HL-60/S4 treated with retinoic acid at 250 ng/mL for 4 days and 3 days (cell line): ENCODE data around the gene SEMA3A.

Experiments
- in situ Hi-C: fragments of 300-500 bp; cut with MboI; formaldehyde crosslinking; loops from 2 replicates; pipeline ENCODE4 v1.7.0; 2022; ENCODE audit warnings: low sequenced_read_pairs

Gene SEMA3A

GRCh38 chr7:84113906-84114850 lies 80.4 kb downstream of the SEMA3A start:
- in situ Hi-C loops: no loop called here

DNA sequence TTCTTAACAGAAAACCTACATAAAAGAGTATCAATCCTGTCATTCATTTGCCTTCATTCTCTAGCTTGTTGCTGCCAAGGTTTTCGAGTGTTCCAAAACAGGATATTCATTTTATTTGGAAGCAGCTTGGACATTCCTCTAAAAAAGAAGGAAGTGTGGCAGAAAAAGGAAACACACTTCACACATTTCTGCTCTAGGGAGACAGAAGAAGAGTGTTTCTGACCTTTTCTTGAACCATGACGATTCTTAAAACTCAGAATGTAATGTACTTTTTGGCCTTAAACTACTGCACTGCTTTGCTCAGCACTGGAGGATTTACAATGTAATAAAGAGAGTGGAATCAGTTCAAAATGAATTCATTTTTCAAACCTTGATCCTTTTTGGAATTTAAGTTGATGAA lies 81.3 kb downstream of the SEMA3A start:
- in situ Hi-C loops: no loop called here

DNA sequence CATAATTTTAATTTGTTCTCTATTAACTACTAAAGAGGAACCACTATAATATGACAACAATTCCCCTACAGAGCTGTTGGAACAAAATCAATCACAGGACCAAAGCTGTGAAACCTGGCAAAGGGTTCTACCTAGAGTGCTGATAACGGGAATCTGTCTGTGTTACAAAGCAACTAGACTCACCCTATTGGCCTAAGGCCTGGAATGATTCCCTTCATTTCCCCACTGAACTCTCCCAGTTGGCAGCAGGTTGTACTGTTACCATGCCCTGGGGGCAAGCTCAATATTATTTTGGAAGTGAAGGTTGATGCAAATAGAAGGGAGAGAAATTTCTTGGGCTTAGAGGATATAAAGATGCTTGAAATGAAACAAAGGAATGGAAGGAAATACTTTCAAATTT lies 81.8 kb downstream of the SEMA3A start:
- in situ Hi-C loops: no loop called here

GRCh38 chr7:84111842-84112241 lies 82.7 kb downstream of the SEMA3A start:
- in situ Hi-C loops: no loop called here

GRCh38 chr7:84110400-84110799 lies 84.2 kb downstream of the SEMA3A start:
- in situ Hi-C loops: no loop called here

DNA sequence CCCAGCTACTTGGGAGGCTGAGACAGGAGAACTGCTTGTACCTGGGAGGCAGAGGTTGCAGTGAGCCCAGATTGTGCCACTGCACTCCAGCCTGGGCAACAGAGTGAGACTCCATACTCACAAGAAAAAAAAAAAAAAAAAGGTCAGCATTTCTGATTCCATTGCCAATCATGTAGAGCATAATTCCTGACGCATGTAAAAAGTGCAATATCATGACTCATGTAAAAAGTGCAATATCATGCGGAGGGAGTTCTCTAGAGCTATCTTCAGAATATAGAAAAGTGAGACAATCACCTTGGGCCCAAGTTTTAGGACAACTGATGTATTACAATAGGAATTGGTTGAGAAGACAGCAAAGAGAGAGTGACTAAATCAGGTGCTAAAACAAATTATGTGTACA lies 85.8 kb downstream of the SEMA3A start:
- in situ Hi-C loops: no loop called here

GRCh38 chr7:84108119-84108518 lies 86.5 kb downstream of the SEMA3A start:
- in situ Hi-C loops: no loop called here

DNA sequence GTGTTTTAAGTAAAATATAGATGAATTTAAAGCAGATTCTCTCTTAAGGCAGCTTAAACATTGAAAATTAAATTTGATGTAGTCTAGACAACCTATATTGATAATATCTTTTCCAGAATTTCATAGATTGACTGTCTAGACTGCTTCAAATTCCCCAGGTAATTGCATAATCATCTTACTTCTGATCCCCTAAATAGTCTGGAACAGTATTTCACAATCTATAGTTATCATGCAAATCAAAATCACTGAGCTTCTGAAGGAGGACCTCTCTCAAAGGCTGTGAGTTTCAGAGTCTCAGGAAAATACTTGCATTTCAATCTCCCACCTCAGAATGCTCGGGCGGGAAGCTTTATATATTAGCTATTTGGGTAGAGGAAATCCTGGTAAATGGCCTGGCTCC lies 87.3 kb downstream of the SEMA3A start:
- in situ Hi-C loops: no loop called here

DNA sequence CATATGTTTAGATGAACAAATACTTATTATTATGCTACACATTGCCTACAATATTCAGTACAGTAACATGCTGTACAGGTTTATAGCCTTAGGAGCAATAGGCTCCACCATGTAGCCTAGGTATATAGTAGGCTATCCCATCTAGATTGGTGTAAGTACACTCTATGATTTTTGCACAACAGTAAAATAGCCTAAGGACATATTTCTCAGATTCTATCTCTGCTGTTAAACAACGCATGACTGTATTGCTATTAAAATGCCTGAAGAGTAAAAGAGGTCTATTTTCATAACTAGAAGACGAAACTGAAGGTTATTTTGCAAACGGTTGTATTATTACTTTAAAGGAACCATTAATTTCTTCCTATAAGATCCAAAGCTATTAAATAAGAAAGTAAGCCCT lies 88.3 kb downstream of the SEMA3A start:
- in situ Hi-C loops: no loop called here

DNA sequence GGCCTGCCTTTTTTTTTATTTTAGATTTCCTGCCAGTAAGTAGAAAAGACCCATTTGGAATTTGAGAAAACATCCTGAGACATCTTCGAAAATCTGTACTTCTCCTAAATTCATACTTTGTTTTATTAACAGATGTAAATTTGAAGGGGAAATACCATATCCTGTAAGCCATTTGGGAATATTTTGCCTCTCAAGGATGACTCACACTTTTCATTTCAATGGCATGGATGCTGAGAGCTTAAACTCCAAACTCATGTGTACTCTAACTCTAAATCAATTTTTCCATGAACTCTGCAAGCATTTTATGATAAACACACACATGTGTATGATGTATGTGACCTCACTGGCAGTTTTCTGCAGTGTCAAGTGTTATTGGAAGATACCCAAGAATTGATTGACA lies 89.0 kb downstream of the SEMA3A start:
- in situ Hi-C loops: no loop called here

DNA sequence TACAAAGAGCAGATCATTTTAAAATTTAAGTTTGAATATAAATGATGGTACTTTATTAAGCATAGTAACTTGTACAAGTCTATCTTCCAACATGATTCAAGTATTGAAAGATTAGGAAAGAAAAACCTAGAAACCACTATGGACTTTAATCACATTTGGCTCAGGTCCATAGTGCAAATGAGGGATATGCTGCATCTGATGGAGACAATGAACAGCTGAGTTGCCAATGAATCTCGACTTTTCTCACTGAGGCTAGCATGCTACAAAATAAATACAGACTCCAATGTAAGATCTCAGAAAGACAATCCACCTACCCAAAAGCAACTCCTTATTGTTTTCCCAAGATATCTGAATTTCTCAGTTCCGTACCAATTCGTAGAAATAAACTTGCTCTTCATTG lies 89.8 kb downstream of the SEMA3A start:
- in situ Hi-C loops: no loop called here

DNA sequence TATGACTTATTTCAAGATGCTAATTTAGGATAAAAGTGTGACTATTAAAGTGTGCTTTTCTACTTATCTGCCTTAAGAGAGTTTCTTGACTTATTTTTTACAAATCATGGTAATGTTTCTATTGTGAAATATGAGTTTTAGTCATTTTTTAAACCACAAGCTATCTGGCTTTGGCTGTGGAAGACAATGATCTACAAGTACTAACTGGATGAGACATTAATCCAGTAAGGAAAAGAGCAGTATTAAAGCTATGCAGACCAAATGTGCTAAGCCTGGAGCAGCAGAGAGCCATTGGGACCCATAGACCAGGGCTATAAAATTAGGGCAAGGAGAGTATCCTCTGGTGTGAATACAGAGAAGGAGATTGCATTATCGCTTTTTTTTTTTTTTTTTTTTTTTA lies 92.4 kb downstream of the SEMA3A start:
- in situ Hi-C loops: no loop called here

GRCh38 chr7:84100866-84101265 lies 93.7 kb downstream of the SEMA3A start:
- in situ Hi-C loops: no loop called here

DNA sequence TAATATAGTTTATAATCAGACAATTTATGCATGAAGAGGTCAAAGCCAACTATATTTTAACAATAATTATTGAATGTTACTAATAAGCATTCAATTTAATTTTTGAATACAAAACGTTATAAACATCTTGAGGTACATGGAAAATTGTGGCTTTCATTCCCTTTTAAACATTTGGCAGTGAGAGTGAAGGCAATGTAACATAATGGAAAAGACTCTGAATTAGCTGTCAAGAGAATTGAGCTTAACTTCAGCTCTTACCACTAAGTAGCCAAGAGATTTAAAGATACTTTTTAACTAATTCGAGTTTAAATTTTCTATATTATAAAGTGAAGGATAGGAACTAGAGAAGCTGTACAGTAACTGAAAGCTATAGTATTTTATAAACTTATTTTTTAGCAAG lies 98.6 kb downstream of the SEMA3A start:
- in situ Hi-C loops: no loop called here

- in situ Hi-C loops: no loop called here
These were observed 102.4 kb downstream of the SEMA3A start for GRCh38 chr7:84092207-84092606.

- in situ Hi-C loops: no loop called here
These were observed 103.3 kb downstream of the SEMA3A start for GRCh38 chr7:84091318-84091717.

- in situ Hi-C loops: no loop called here
These were observed 105.8 kb downstream of the SEMA3A start for GRCh38 chr7:84088802-84089201.

- in situ Hi-C loops: no loop called here
These were observed 108.6 kb downstream of the SEMA3A start for GRCh38 chr7:84085998-84086397.

DNA sequence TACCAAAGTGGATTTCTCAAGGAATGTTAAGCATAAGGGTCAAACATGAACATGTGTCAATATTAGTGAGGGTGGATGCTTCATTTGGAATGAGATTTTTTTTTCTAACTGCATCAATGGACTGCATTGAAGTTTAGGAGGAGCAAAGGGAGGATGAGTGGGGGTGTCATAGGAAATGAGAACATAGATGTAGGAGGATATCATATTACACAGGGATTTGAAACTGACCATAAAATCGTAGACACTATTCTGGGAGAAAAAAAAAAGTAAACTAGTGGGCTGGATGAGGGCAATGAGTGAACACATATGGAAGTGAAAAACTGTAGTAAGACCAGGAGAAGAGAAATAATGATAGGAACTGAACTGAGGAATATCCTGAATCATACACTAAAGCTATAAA lies 109.4 kb downstream of the SEMA3A start:
- in situ Hi-C loops: no loop called here

GRCh38 chr7:84083846-84084245 lies 110.7 kb downstream of the SEMA3A start:
- in situ Hi-C loops: no loop called here

DNA sequence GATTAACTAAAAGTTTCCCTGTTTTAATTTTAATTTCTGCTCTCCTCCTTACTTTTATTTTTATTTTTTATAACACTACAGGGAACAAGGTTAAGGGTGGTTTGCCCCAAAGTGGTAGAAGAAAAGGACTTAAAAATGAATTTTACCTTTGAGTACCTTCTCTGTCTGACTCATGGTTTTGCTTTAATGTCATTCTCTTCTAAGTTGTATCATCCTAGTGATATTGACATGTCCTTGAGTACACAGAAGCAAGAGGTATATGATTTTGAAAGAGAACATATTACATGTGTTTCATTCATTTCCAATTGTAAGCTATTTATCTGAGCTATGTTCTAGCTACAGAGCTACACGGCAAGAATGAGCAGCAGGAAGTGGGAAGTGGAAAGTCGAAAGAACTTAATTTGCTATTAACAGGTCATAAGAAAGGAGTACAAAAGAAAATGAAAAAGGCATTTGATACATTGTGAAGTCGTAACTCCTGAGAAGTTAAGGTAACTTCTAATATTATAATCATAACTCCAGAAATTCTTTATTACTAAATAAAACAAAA lies 112.5 kb downstream of the SEMA3A start:
- in situ Hi-C loops: no loop called here

GRCh38 chr7:84077336-84077735 lies 117.3 kb downstream of the SEMA3A start:
- in situ Hi-C loops: no loop called here

- in situ Hi-C loops: no loop called here
These were observed 118.4 kb downstream of the SEMA3A start for GRCh38 chr7:84076219-84076618.
